GM10266 (cell line): ENCODE measurements around the gene PIK3R5.

Source experiments
- DNase-seq: peaks from one replicate; pipeline ENCODE4 v3.0.0; 2012; ENCODE audit errors: extremely low spot score
- TF ChIP-seq, protein P1 (sequence below): IDR thresholded peaks from 2 replicates; pipeline ENCODE4 v1.5.1; 2012; ENCODE audit warnings: mild to moderate bottlenecking, low read depth; ENCODE audit not compliant: control insufficient read depth, insufficient read depth; ENCODE audit errors: missing control alignments

Gene PIK3R5

DNA sequence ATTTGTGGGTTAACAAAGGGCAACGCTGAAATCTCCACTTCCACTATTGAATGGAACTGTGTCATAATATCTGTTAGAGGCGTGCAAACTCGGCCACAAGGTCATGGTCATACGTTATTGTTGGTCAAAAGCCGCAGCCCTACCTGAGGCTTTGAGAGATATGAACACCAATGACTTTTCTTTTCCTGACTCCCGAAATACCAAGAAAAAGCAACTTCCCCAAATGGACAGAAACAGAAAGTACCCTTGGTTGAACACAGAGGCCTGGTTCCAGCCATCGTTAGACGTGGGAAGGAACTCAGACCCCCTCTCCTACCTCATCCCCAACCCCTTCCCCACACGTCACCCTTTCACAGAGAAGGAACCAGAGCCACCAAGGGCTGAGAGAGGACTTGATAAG is 1.4 kb upstream of the PIK3R5 start:
- DNase-seq: no peak
- TF ChIP-seq, protein P1, sequence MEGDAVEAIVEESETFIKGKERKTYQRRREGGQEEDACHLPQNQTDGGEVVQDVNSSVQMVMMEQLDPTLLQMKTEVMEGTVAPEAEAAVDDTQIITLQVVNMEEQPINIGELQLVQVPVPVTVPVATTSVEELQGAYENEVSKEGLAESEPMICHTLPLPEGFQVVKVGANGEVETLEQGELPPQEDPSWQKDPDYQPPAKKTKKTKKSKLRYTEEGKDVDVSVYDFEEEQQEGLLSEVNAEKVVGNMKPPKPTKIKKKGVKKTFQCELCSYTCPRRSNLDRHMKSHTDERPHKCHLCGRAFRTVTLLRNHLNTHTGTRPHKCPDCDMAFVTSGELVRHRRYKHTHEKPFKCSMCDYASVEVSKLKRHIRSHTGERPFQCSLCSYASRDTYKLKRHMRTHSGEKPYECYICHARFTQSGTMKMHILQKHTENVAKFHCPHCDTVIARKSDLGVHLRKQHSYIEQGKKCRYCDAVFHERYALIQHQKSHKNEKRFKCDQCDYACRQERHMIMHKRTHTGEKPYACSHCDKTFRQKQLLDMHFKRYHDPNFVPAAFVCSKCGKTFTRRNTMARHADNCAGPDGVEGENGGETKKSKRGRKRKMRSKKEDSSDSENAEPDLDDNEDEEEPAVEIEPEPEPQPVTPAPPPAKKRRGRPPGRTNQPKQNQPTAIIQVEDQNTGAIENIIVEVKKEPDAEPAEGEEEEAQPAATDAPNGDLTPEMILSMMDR: no peak

- DNase-seq: no peak
Measured at GRCh38 chr17:8964801-8965393, 610 bp downstream of the PIK3R5 start.

DNA sequence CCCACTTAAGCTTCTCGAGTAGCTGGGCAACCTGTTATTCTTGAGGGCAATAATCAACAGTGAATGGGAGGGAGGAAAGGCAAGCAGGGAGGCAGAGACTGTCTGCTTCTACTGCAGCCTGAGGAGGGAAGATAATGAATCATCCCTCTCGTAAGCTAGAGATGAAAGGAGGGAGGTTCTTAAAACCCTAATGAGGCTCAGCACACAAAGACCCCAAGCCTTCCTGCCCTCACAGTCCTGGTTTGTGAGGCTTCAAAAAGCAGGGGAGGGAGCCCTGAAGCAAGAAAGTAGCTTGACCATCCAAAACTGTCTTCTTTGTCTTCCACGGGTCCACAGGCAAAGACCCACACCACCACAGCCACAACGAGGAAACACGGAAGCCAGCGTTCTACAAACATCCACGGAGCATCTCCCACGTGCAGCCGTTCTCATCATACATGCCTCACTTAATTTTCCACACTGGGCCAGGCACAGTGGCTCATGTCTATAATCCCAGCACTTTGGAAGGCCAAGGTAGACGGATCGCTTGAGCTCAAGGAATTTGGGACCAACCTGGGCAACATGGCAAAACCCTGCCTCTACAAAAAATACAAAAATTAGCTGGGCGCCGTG is 1.8 kb downstream of the PIK3R5 start:
- TF ChIP-seq, protein P1: no peak
- DNase-seq: no peak

More at GRCh38 chr17:8964801-8965393, 610 bp downstream of the PIK3R5 start:
- TF ChIP-seq, protein P1: no peak

GRCh38 chr17:8963014-8963413 is 2.5 kb downstream of the PIK3R5 start:
- TF ChIP-seq, protein P1: no peak
- DNase-seq: no peak

DNA sequence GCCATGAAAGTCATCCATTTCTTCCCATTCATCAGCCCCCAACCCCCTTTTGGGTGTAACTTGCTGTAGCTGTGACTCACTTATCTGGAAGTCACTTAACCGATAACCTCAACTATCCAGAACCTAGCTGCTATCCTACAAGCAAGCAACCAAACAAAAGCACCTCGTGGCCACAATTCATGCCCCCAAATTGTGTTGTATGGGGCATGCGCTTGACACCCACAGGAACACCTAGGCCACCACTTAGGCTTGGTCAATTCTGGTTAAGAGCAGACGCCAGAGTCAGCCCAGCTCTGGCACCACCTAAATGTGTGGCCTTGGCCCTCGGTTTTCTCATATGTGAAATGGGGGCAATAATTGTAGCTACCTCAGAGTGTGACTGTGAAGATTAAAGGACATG is 3.7 kb downstream of the PIK3R5 start:
- no peak for DNase-seq
- TF ChIP-seq, protein P1: no peak

- TF ChIP-seq, protein P1: no peak
- DNase-seq: no peak
Measured at GRCh38 chr17:8960325-8961140, 5.0 kb downstream of the PIK3R5 start.
